NCI-H774 (cell line): ENCODE results near the gene MIF4GD.
A peak's percentile ranks its signal among the peaks of the same experiment; 100 is the strongest.
"Not testable (repeated sequence)": the region's sequence is repeated elsewhere in the genome, so short reads cannot be mapped to it uniquely, and the experiment has no call there.

Source experiments
- DNase-seq: peaks from one replicate; lab custom pipeline; 2025; lab: John Stamatoyannopoulos, UW

Gene MIF4GD, protein sequence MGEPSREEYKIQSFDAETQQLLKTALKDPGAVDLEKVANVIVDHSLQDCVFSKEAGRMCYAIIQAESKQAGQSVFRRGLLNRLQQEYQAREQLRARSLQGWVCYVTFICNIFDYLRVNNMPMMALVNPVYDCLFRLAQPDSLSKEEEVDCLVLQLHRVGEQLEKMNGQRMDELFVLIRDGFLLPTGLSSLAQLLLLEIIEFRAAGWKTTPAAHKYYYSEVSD

DNA sequence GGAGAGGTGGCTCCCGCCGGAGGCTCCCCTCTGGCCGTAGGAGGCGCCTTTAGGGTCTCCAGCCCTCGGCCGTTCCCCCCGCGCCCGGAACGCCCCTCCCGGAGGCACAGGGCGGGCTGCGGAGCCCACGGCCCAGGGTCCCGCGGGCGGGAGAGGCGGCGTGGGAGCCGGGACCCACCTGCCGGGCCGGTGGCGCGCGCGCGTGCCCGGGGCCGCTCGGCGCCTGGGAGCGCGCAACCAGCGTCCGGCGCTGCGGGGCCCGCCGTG lies at the start of gene MIF4GD:
Gene MIF4GD, minus strand, starts transcription at position 266 of the 267 bp plus-strand sequence. CDS start 1,036 bp downstream, outside the sequence.
- peak; percentile 91 for DNase-seq

DNA sequence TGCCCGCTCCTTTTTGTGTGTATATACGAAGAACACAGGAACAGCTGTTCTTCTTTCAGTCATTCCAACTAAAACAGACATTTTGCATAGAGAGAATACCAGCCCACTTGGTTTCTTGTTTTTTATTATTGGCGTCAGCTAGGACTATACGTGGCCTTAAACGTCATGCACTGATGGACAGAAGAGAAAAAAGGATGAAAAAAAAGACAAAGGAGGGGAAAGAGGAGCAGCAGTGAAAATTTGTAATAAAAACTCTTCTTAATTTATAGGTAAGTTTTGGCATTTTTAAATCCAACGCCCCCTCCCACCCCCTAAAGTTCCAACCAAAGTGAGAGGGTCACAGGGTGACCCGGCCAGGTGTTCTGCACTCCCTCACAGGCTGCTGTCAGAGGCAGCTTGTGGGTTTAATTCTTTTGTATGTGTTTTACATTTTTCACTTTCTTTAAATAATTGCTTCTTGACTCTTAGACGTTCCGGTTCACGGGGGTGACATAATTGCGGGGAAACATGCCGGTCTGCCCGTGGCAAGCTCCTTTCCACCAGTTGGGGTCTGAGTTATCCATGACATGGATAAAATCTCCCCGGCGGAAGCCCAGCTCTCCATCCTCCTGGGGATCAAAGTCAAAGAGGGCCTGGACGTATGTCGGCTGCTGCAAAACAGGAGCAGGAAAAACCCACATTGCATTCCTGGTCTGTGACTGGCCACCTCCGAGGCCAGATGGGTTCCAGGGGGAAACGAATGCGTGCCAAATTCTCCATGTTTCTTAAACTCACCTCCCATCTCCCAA lies 49.1 kb upstream of the MIF4GD start:
- DNase-seq, result no peak

DNA sequence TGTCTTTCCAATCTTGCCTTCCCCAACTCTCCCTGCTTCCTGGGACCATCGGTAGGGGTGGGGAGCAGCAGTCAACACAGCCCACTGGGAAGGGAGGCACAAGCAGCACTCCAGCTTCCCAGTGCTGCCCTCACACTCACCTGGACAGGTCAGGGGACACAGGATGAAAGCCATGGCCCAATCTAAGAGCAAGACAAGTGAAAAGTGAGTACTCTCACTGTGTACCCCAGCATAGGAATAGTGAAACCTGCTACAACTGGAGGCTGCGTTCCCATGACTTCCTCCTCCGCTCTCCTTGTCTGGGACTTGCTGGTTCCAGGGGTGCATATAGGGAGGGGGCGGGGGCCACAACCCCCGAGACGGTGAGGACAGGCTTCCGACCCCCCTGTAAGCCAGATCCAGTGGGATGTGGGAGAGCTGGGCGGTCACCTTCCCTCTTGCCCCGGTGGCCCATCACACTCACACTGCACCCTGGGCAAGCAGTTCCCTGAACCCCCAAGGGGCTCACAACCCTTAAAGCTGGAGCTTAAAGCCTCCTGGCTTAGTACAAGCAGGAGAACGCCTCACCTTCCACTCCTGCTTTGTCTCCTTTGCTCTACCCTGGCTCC lies 47.7 kb upstream of the MIF4GD start:
- DNase-seq, result no peak

DNA sequence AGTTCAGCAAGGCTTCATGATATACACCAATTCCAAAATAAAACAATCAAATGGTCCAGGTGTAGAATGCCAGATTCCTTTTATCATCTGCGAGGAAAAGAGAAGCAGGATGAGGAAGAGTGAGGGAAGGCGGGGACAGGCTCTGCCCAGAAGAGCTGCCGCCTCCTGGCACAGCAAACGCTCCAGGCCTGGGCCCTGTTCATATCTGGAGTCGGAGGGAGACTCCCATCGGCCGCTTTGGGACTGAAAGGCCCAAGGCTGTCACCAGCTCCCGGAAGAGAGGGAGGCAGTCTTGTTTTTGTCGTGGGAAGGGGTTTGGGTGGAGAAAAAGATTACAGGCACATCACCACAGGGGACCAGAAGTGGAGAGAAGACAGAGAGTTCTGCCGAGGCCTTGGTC lies 47.2 kb upstream of the MIF4GD start:
- no peak for DNase-seq

DNA sequence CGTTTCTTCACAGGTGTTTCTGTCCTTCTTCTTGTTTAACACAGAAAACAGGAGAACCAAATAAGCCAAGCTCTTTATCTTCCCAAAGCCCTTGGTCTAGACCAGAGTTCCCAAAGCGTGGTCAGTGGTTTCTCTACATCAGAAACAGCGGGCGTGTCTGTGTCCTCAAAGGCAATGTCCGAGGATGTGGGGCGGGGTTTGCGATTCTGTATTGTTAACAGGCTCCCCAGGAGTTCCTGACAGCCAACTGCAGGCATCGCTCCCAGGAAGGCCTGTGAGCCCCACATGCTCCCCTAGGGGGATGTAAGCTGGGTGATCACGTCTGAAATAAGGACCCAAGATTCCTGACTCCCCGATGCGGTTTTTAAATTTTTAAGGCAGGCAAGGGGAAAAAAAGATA lies 46.6 kb upstream of the MIF4GD start:
- DNase-seq, result no peak

DNA sequence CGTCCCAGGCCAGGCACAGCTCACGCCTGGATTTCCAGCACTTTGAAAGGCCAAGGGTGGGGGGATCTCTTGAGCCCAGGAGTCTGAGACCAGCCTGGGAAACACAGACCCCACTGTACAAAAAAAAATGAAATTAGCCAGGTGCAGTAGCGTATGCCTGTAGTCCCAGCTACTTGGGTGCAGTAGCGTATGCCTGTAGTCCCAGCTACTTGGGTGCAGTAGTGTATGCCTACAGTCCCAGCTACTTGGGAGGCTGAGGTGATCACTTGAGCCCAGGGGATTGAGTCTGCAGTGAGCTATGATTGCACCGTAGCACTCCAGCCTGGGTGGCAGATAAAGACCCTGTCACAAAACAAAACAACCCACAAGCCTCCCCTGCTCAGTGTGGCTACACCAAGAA lies 45.2 kb upstream of the MIF4GD start:
- DNase-seq, result no peak

DNA sequence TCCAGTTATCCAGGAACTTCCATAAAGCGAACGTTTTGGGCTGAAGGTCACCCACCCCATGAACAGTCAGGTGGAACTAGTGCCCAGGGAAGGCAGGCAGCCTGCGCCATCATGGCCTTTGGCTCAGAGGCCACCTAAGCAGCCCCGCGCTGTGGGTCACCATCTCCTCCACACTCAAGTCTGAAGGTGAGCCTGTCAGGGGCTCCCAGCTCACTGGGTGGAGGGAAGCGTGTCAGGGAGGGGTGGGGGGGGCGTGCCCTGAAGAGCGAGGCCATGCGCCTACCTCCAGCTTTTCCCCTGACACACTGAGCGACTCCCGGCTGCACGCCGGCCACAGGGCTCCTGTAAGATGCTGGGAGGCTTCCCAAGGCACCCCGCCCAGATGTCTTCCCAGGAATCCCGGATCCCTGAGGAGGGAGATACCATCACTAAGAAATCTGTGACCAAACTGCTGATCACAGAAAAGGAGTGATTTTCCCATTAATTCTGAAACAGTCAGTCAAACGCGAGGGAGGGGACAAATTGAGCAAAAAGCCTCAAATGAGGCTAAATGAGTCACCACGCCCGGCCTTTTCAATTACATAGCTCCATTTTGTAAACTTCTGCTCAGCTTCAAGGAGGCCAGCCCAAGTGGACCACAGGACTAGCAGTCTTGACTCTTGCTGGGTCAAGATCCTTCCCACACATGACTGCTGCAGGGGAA lies 44.7 kb upstream of the MIF4GD start:
- DNase-seq, result no peak

DNA sequence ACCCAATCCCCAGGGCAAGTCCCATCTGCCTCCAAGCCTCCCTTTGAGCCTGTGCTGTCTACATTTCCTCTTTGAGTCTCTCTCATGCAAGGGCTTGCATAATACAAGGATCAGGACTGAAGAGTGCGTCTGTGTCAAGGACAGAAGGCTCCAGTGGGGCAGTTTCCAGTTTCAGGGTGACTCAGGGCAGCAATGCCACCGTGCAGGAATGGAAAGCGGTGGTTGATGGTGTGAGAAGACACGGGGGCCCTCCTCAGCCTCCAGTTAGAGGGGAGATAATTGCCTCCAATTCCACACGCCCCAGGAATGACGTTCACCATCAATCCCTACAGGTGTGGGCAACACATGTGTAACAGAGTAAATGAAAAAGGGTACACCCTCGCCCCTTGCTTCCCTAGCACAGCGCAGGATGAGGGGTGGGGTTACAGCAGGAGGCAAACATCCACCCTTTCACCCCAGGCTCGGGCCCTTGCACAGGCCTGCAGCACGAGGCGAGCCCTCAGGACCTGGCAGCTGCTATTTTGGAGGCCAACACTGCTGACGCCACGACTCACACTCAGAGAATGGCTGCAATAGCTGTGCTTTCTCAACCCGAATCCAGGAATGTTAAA lies 43.0 kb upstream of the MIF4GD start:
- DNase-seq, result no peak

DNA sequence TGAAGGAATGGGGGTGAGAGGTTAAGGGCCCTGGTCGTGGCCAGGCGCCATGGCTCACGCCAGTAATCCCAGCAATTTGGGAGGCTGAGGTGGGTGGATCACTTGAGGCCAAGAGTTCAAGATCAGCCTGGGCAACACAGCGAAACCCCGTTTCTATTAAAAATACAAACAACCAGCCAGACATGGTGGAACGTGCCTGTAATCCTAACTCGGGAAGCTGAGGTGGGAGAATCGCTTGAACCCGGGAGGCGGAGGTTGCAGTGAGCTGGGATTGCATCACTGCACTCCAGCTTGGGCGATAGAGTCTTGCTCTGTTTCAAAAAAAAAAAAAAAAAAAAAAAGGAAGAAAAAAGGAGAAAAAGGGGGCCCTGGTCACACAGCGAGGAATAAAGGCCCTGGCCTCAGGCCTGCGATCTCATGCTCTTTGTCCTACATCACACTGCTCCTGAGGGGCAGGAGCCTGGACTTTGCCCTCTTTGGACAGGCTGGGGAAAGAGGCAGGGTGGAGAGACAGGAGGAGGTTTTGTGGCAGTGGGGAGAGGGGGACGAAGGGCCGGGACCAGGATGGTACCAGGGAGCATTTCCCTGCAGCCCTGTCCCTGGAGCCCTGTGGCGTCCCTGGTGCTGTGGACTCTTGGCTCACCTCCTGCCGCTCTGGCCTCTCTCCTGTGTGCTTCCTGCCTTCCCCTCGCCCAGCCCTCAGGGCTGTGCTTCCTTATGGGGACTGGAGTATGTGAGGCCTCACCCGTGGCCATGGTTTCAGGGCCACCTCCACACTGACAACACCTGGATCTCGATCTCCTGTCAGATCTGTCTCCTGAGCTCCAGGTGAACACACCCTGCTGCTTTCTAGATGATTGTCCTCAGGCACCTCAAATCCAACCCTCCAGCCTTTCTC lies 38.0 kb upstream of the MIF4GD start:
- no peak for DNase-seq

DNA sequence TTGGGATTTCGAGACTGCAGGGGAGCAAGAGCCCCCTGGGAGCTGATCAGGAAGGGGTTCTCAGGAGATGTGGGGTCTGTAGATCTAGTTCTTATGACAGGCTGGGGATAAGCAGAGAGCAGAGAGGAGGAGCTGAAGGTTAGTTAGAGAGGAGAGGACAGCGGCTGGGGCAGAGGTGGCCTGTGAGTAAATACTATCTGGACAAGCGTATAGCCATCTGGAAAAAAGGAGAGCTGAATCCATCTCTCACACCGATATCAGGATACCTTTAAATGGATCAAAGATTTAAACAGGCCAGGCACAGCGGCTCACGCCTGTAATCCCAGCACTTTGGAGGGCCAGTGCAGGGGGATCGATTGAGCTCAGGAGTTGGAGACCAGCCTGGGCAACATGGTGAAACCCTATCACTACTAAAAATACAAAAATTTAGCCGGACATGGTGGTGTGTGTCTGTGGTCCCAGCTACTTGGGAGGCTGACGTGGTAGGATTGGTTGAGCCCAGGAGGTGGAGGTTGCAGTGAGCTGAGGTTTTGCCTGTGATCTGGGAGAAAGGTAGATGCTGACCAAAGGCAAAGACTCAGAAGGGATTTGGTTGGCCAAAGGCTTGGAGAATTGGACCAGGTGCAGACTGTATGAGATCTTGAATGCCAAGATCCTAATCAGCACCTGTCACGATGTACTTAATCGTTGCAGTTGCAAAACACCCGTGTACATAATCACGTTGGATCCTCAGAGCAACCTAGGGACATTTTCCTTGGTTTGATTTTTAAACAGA lies 37.1 kb upstream of the MIF4GD start:
- no peak for DNase-seq

DNA sequence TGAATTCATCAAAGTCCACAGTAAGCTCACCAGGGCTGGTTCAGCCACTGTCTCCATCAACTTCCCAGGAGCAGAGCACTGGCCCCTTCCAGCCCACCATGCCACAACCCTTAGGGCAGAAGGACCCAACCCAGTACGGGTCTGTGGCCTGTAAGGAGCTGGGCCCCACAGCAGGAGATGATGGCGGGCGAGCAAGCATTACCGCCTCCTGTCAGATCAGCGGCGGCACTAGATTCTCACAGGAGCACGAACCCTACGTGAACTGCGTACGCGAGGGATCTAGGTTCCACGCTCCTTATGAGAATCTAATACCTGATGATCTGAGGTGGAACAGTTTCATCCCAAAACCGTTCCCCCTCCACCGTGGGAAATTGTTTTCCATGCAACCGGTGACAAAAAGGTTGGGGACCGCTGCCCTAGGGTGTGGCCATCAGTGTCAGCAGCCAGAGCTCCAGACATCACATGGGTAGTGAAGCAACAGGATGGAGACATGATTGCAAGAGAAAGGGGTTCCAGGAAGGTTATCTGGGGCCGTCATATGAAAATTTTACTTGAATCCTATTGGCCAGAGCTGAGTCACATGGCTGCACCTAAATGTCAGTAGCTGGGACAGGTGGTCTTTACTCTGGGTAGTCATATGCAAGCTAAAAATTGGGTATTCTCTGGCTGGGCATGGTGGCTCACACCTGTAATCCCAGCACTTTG lies 30.6 kb upstream of the MIF4GD start:
- DNase-seq, result no peak

DNA sequence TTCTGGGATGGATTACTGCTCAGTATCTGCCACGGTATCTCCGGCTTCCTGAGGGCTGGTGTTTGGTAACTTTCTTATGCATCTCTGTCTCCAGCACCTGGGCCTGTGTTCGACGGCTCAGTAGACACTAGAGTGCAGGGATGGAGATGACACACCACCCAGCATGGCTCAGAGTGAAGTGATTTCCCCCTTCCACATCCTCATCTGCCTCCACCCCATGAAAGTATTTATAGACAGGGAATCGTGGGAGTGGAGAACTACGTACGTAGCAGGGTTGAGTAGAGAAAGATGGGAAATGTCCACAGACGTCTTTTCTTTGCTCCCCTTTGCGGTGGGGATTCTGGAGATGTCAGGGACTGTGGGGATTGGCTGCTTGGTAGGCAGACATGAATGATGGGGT lies 30.0 kb upstream of the MIF4GD start:
- no peak for DNase-seq

DNA sequence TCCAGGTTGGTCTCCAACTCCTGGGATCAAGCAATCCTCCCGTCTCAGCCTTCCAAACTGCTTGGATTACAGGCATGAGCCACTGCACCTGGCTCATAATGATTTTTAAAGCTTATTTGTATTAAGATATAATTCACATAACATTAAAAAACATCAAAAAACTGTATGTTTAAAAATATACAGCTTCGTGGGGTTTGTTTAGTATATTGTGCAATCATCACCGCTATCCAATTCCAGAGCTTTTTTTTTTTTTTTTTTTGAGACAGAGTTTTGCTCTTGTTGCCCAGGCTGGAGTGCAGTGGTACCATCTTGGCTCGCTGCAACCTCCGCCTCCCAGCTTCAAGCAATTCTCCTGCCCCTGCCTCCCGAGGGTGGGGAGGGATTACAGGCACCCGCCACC lies 29.2 kb upstream of the MIF4GD start:
- no peak for DNase-seq

DNA sequence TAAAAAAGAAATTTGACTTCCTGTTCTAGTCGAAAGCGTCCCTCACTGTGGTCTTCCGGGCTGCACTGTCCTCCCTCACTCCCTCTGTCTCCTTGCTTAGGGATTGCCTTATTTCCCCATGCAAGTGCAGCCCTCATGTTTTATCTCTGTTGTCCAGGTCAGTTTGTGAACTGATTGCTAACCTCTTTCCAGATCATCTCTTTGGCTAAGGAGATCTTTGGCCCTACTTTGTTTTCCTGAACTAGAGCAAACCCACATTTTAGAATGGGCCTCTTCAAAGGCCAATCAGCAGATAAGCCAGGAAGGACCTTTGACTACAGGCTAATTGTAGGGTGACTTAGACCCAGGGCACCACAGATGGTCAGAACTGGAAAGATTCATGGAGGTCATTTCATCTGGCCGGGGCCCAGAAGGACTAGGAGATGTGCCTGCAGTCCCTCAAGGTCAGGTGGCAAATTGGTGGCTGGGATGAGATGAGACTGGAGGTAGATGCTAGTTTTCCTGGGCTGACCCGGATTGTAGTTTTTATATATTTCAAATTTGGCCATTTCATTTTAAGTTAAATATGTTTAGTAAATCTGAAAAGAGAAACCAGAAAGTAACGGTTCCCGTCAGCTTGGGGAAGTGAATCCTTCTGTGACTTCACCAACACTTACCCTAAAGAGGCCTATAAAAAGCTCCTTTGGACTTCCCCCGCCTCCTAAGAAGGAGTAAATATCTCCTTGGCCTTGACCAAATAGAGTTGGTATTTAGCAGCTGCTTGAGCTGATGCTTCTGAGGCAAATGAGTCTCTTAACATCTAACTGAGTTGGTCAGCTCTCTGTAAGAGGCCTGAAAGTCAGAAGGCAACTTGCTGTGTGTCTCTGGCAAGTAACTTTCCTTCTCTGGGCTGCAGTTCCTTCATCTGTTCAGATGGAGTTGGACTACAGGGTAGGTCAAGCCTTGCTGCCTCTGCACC lies 24.4 kb upstream of the MIF4GD start:
- DNase-seq, result no peak

DNA sequence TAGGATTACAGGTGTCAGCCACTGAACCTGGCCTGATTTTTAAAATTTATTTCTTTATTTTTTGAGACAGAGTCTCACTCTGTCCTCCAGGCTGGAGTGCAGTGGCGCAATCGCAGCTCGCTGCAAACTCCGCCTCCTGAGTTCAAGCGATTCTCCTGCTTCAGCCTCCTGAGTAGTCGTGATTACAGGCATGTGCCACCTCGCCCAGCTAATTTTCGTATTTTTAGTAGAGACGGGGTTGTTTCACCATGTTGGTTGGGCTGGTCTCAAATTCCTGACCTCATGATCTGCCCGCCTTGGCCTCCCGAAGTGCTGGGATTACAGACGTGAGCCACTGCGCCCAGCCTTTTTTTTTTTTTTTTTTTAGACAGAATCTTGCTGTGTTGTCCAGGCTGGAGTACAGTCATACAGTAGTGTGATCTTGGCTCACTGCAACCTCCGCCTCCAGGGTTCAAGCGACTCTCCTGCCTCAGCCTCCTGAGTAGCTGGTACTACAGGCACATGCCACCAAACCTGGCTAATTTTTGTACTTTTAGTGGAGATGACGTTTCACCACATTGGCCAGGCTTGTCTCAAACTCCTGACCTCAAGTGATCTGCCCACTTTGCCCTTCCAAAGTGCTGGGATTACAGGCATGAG lies 21.9 kb upstream of the MIF4GD start:
- not testable (repeated sequence) for DNase-seq

DNA sequence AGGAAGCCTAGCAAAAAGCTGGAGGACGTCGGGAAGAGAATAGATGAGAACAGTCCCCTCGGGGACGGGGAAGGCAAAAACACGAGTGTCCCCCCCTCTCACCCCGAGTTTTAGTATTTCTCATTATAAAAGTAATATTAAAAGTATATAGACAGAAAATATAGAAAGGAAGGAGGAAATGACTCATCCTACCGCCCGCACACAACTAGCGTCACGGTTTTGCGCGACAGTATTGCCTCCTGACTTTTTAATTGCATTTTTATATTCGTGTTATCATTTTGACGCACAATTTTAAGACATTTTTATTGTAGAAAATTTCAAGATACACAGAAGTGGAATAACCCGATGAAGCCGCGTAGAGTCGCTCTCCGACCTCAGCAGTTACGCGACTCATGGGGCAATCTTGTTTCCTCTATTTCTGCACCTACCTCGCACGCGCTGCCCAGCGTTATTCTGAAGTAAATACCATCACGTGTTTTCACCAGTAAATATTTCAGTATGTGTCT lies 18.9 kb upstream of the MIF4GD start:
- peak; percentile 31 for DNase-seq

DNA sequence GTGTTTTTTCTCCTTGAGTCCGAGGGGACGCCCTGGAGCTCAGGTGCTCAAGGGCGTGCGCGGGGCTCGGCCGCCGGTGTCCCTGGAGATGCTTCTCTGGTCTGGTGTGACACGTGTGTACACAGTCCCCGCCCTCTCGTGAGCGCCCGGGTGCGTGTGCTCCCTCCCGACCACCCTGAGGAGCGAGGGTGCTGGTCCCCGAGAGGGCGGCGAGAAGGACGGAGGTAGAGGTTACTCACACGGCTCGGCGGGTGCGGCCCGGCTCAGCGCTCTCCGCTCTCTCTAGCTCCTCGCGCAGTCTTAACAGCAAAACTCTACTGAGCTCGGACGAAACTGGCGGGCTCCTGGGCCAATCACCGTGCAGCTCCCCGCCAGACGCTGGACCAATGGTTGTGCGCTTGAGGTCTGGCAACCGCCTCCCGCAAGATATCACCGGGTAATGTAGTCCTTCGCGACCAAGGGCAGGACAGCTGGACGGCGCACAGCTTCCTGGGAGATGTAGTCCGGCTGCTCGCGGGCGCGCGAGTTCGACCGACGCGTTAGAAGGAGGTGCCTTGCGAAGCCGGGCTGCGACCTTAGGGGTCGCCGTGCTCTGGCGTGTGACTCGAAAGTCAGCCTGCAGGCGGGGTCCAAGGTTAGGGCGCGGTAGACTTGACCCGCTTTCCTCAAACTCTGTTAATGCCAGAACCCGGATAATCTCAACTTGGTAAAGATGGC lies 18.2 kb upstream of the MIF4GD start, which contains the start of gene SLC25A19:
Gene SLC25A19, minus strand, starts transcription at position 319 of the 717 bp plus-strand sequence. CDS start 2,669 bp downstream, outside the sequence.
- DNase-seq, result peak; percentile 100
